GM23338 (cell line): ENCODE data around the gene F12. TPM values are rescaled to one million over a fixed set of nuclear protein-coding genes. Genes with fewer than 3 reads are reported as not detected.

Experiments used
- ATAC-seq: fragments of 200-7000 bp; cut with Tn5 transposase; 3 replicates; pipeline ENCODE4 v1.9.1; 2020
- DNase-seq: peaks from one replicate; pipeline ENCODE4 v3.0.0-alpha.2; 2015; ENCODE audit warnings: low spot score
- H2AFZ ChIP-seq: fragments of 200-600 bp; sonication (generic); 2 replicates; pipeline ENCODE4 v1.8.0; 2016; ENCODE audit warnings: antibody characterized with exemption, mild to moderate bottlenecking, moderate library complexity
- H3F3A ChIP-seq: fragments of 200-600 bp; sonication (generic); replicated peaks from 2 replicates; pipeline ENCODE4 v1.8.0; 2017; ENCODE audit warnings: antibody characterized with exemption, mixed run types, low read depth
- H3K27ac ChIP-seq: fragments of 200-600 bp; sonication (generic); 2 replicates; pipeline ENCODE4 v1.6.1; 2016; ENCODE audit warnings: low read depth
- H3K27me3 ChIP-seq: fragments of 200-600 bp; sonication (generic); 2 replicates; pipeline ENCODE4 v1.8.0; 2016; ENCODE audit warnings: mild to moderate bottlenecking, mixed run types, moderate library complexity; ENCODE audit not compliant: insufficient read depth
- H3K36me3 ChIP-seq: fragments of 200-600 bp; sonication (generic); 2 replicates; pipeline ENCODE4 v1.8.0; 2016; ENCODE audit warnings: mild to moderate bottlenecking; ENCODE audit not compliant: insufficient read depth
- H3K4me1 ChIP-seq: fragments of 200-600 bp; sonication (generic); 2 replicates; pipeline ENCODE4 v1.8.0; 2016; ENCODE audit warnings: mild to moderate bottlenecking, moderate library complexity; ENCODE audit not compliant: insufficient read depth
- H3K4me2 ChIP-seq: fragments of 200-600 bp; sonication (generic); 2 replicates; pipeline ENCODE4 v1.7.1; 2017; ENCODE audit warnings: mixed run types
- H3K4me3 ChIP-seq: fragments of 200-600 bp; sonication (generic); 2 replicates; pipeline ENCODE4 v1.6.1; 2016; ENCODE audit warnings: mixed run types
- H3K79me2 ChIP-seq: fragments of 200-600 bp; sonication (generic); replicated peaks from 2 replicates; pipeline ENCODE4 v1.8.0; 2017; ENCODE audit warnings: mild to moderate bottlenecking; ENCODE audit not compliant: insufficient read depth
- H3K9me2 ChIP-seq: fragments of 200-600 bp; sonication (generic); 2 replicates; pipeline ENCODE4 v1.8.0; 2017; ENCODE audit not compliant: insufficient read depth
- H4K20me1 ChIP-seq: fragments of 200-600 bp; sonication (generic); replicated peaks from 2 replicates; pipeline ENCODE4 v1.8.0; 2017; ENCODE audit warnings: mild to moderate bottlenecking; ENCODE audit not compliant: insufficient read depth
- H3K27ac Mint-ChIP-seq: 2 replicates; pipeline ENCODE4 v1.8.0; 2020; ENCODE audit warnings: inconsistent platforms, mild to moderate bottlenecking, moderate library complexity, mixed read lengths
- H3K27me3 Mint-ChIP-seq: 3 replicates; pipeline ENCODE4 v1.8.0; 2022; ENCODE audit warnings: low read depth, mild to moderate bottlenecking, moderate library complexity, mixed read lengths, inconsistent platforms; ENCODE audit not compliant: insufficient read depth, poor library complexity
- H3K36me3 Mint-ChIP-seq: 3 replicates; pipeline ENCODE4 v1.8.0; 2021; ENCODE audit warnings: low read depth, mild to moderate bottlenecking, inconsistent platforms, moderate library complexity, mixed read lengths
- H3K4me1 Mint-ChIP-seq: 3 replicates; pipeline ENCODE4 v1.8.0; 2020; ENCODE audit warnings: mild to moderate bottlenecking, inconsistent platforms, mixed read lengths
- H3K4me3 Mint-ChIP-seq: 3 replicates; pipeline ENCODE4 v1.8.0; 2021; ENCODE audit warnings: moderate library complexity, mild to moderate bottlenecking, inconsistent platforms, mixed read lengths
- H3K9me3 Mint-ChIP-seq: 3 replicates; pipeline ENCODE4 v1.8.0; 2020; ENCODE audit warnings: moderate library complexity, mild to moderate bottlenecking, inconsistent platforms, mixed read lengths
- CREB1 ChIP-seq: fragments of 250-450 bp; sonication (Bioruptor Pico); IDR thresholded peaks from 2 replicates; pipeline ENCODE4 v1.5.0; 2020; ENCODE audit warnings: low read depth, mild to moderate bottlenecking, moderate library complexity
- EZH2 ChIP-seq: fragments of 200-600 bp; sonication (generic); IDR thresholded peaks from one replicate; pipeline ENCODE4 v1.8.0; 2017; ENCODE audit warnings: antibody characterized with exemption, mild to moderate bottlenecking, low read depth; ENCODE audit not compliant: unreplicated experiment
- EZH2phosphoT487 ChIP-seq: fragments of 200-600 bp; sonication (generic); IDR thresholded peaks from one replicate; pipeline ENCODE4 v1.8.1; 2018; ENCODE audit warnings: antibody characterized with exemption; ENCODE audit not compliant: unreplicated experiment
- JUNB ChIP-seq: IDR thresholded peaks from one replicate; pipeline ENCODE4 v1.6.1; 2016; ENCODE audit warnings: antibody characterized with exemption; ENCODE audit not compliant: unreplicated experiment
- NANOG ChIP-seq: IDR thresholded peaks from 2 replicates; pipeline ENCODE4 v1.6.1; 2016; ENCODE audit warnings: antibody characterized with exemption, borderline replicate concordance
- POLR2AphosphoS5 ChIP-seq: IDR thresholded peaks from 2 replicates; pipeline ENCODE4 v1.6.1; 2016; ENCODE audit warnings: antibody characterized with exemption, low read depth
- STAT1 ChIP-seq: IDR thresholded peaks from one replicate; pipeline ENCODE4 v1.6.1; 2016; ENCODE audit warnings: antibody characterized with exemption; ENCODE audit not compliant: unreplicated experiment
- ZNF114 ChIP-seq: fragments of 250-450 bp; sonication (Bioruptor Pico); IDR thresholded peaks from 2 replicates; pipeline ENCODE4 v1.5.0; 2020; ENCODE audit warnings: mild to moderate bottlenecking, moderate library complexity
- ZNF331 ChIP-seq: fragments of 250-450 bp; sonication (Bioruptor Pico); IDR thresholded peaks from 2 replicates; pipeline ENCODE4 v1.5.0; 2020; ENCODE audit warnings: low read depth, mild to moderate bottlenecking, moderate library complexity
- polyA plus RNA-seq: library from polyadenylated mRNA; unstranded; fragments of >200 nt; fragmentation: Nextera tagmentation; extraction: Ambion mirVana; gene quantifications from 2 replicates; pipeline ENCODE4 v1.2.1, GENCODE V29; 2016
- total RNA-seq: library from RNA; depleted of rRNA; stranded (reverse); fragments of >200 nt; shearing (Covaris generic); gene quantifications from 2 replicates; pipeline ENCODE4 v1.2.3, GENCODE V29; 2014
- TF ChIP-seq, protein P1 (sequence below): IDR thresholded peaks from one replicate; pipeline ENCODE4 v1.6.1; 2018; ENCODE audit warnings: antibody characterized with exemption; ENCODE audit not compliant: unreplicated experiment
- TF ChIP-seq, protein P2 (sequence below): IDR thresholded peaks from 2 replicates; pipeline ENCODE4 v1.6.1; 2016; ENCODE audit warnings: antibody characterized with exemption

Gene F12
- total and polyA plus RNA-seq, 2 experiments from 2014 or later = 2.9 to 8.0 TPM

DNA sequence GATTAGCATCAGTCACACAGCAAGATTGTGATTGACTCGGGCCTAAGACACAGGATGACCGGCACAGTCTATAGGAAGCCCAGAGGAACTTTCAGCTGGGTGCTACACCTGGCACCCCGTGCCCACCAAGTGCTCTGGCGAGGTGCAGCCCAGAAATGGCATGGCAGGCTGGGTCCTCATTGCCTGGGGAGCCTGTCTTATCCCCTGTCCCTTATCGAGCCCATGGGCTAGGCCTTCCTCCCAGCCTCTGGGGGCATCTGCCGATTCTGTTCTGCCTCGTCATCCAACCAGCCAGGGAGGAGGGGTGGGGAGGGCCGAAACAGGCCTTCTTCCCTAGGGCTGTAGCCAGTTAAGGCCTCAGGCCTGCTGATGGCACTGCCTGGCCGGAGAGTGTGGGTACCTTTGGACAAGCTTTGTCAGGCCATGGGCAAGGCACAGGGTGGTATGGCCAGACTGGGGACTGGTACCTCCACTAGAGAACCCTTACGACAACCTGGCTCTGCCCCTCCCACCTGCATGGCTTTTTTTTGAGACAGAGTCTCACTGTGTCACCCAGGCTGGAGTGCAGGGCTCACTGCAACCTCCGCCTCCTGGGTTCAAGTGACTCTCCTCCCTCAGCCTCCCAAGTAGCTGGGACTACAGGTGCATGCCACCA is 18.7 kb upstream of the F12 start:
- peak overlapping the region; percentile 93 for H3K4me2 ChIP-seq
- H3K4me1 ChIP-seq = peaks cover 20% of the 10 kb centered on the region
- Mint-ChIP-seq H3K9me3 (no peaks in the 10 kb centered on the region; the same call in 2 of the 3 replicates), H3K36me3 (peaks cover 7% of the 10 kb centered on the region; the same call in 2 of the 3 replicates), H3K27ac (no peak overlapping the region), H3K4me3 (peak overlapping the region; percentile 84), H3K27me3 (peaks cover 21% of the 10 kb centered on the region), H3K4me1 (peaks cover 24% of the 10 kb centered on the region)
- H2AFZ ChIP-seq = no peak overlapping the region
- H3K36me3 ChIP-seq = no peaks in the 10 kb centered on the region; the same call in 1 of the 2 replicates
- H4K20me1 ChIP-seq = peaks cover 13% of the 10 kb centered on the region
- H3K27ac ChIP-seq = no peak overlapping the region
- DNase-seq (no peak), ATAC-seq (no peak)
- H3K27me3 ChIP-seq = no peaks in the 10 kb centered on the region
- TF ChIP-seq CREB1 (CRISPR knock-in tag) = no peak
- TF ChIP-seq, protein P1, sequence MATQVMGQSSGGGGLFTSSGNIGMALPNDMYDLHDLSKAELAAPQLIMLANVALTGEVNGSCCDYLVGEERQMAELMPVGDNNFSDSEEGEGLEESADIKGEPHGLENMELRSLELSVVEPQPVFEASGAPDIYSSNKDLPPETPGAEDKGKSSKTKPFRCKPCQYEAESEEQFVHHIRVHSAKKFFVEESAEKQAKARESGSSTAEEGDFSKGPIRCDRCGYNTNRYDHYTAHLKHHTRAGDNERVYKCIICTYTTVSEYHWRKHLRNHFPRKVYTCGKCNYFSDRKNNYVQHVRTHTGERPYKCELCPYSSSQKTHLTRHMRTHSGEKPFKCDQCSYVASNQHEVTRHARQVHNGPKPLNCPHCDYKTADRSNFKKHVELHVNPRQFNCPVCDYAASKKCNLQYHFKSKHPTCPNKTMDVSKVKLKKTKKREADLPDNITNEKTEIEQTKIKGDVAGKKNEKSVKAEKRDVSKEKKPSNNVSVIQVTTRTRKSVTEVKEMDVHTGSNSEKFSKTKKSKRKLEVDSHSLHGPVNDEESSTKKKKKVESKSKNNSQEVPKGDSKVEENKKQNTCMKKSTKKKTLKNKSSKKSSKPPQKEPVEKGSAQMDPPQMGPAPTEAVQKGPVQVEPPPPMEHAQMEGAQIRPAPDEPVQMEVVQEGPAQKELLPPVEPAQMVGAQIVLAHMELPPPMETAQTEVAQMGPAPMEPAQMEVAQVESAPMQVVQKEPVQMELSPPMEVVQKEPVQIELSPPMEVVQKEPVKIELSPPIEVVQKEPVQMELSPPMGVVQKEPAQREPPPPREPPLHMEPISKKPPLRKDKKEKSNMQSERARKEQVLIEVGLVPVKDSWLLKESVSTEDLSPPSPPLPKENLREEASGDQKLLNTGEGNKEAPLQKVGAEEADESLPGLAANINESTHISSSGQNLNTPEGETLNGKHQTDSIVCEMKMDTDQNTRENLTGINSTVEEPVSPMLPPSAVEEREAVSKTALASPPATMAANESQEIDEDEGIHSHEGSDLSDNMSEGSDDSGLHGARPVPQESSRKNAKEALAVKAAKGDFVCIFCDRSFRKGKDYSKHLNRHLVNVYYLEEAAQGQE = no peak
- no peak for TF ChIP-seq STAT1
- TF ChIP-seq NANOG = no peak
- TF ChIP-seq ZNF331 (CRISPR knock-in tag) = no peak
- TF ChIP-seq ZNF114 = no peak
- no peak for TF ChIP-seq POLR2AphosphoS5
- H3K9me2 ChIP-seq = no peaks in the 10 kb centered on the region
- H3F3A ChIP-seq = peaks cover 16% of the 10 kb centered on the region
- H3K4me3 ChIP-seq = peak overlapping the region; percentile 89
- peaks cover 21% of the 10 kb centered on the region for H3K79me2 ChIP-seq

DNA sequence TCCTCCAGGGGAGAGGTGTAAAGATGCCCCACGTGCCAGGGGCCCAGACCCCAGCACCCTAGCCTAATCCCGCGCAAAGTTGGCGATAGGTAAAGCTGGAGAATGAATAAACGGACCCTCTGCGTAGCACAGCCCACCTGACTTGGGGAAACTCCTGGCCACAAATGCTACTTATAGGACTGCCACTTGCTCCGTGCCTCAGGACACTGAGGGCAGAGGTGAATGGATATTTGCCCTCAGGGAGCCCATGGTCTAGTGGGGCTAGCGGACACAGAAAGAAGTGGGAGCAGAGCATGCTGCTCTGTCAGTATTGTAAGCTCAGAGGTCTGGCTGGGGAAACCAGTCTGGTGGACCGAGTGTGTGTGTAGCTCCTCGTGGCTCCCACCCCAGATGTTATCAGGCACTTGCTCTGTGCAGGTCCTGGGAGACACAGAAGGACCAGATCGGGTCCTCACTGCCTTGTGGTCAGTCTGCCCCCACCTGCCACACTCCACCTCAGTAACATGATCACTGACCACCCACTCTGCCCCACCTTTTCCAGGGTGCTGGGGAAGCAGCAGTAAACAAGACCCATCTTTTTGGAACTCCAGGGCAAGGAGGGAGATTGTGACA is 18.0 kb upstream of the F12 start:
- DNase-seq (no peak), ATAC-seq (no peak)
- Histone ChIP-seq H3K79me2 (peaks cover 21% of the 10 kb centered on the region), H3K27me3 (no peaks in the 10 kb centered on the region), H3K36me3 (no peaks in the 10 kb centered on the region), H3K4me2 (peak overlapping the region; percentile 93), H3K4me1 (peaks cover 20% of the 10 kb centered on the region), H3F3A (peaks cover 16% of the 10 kb centered on the region), H3K4me3 (peak overlapping the region; percentile 89), H3K27ac (peak overlapping the region; percentile 84; the same call in 1 of the 2 replicates), H3K9me2 (no peaks in the 10 kb centered on the region), H2AFZ (peak overlapping the region; percentile 47; the same call in 1 of the 2 replicates), H4K20me1 (peaks cover 13% of the 10 kb centered on the region)
- Mint-ChIP-seq H3K27me3 (peaks cover 21% of the 10 kb centered on the region), H3K4me3 (peak overlapping the region; percentile 84), H3K27ac (peak overlapping the region; percentile 38; the same call in 1 of the 2 replicates), H3K4me1 (peaks cover 24% of the 10 kb centered on the region), H3K9me3 (no peaks in the 10 kb centered on the region; the same call in 2 of the 3 replicates), H3K36me3 (peaks cover 4% of the 10 kb centered on the region; the same call in 2 of the 3 replicates)
- no peak for TF ChIP-seq JUNB
- no peak for TF ChIP-seq NANOG
- TF ChIP-seq POLR2AphosphoS5 = no peak
- no peak for TF ChIP-seq ZNF114
- no peak for TF ChIP-seq EZH2phosphoT487
- TF ChIP-seq EZH2 = no peak
- TF ChIP-seq ZNF331 (CRISPR knock-in tag) = no peak
- TF ChIP-seq, protein P2, sequence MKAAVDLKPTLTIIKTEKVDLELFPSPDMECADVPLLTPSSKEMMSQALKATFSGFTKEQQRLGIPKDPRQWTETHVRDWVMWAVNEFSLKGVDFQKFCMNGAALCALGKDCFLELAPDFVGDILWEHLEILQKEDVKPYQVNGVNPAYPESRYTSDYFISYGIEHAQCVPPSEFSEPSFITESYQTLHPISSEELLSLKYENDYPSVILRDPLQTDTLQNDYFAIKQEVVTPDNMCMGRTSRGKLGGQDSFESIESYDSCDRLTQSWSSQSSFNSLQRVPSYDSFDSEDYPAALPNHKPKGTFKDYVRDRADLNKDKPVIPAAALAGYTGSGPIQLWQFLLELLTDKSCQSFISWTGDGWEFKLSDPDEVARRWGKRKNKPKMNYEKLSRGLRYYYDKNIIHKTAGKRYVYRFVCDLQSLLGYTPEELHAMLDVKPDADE = no peak
